Mucosa of gallbladder (tissue), 1 donor: Measurements from ENCODE around the gene PDIA3. TPM values are rescaled to one million over a fixed set of nuclear protein-coding genes. Genes with fewer than 3 reads are reported as not detected.

Experiments
- total RNA-seq: library from RNA; stranded (reverse); gene quantifications from one replicate; pipeline ENCODE4 v1.2.1, GENCODE V29; 2021
- donor health status: DM: no; HTN: no; CAD: no.

PDIA3 gene
- total RNA-seq, 1 donor from 2014 or later, result 520 TPM

Other genes with a start within 250 kb of the PDIA3 start
- 22.5 TPM for gene MAP1A, start 228.8 kb upstream of the PDIA3 start, total RNA-seq
- 104 TPM for gene PPIP5K1, start 156.2 kb upstream of the PDIA3 start, total RNA-seq
- 52.7 TPM for gene CKMT1B, start 152.4 kb upstream of the PDIA3 start, total RNA-seq
- gene STRC, start 127.6 kb upstream of the PDIA3 start, total RNA-seq, result 1.6 TPM
- gene CATSPER2, start 97.6 kb upstream of the PDIA3 start, total RNA-seq, result 8.1 TPM
- 65.4 TPM for gene CKMT1A, start 52.6 kb upstream of the PDIA3 start, total RNA-seq
- 8.5 TPM for gene ELL3, start 30.5 kb downstream of the PDIA3 start, total RNA-seq
- 965 TPM for gene SERF2, start 45.9 kb downstream of the PDIA3 start, total RNA-seq
- 0.23 TPM for gene SERINC4, start 53.8 kb downstream of the PDIA3 start, total RNA-seq
- gene HYPK, start 54.2 kb downstream of the PDIA3 start, total RNA-seq, result 10.8 TPM
- 25.6 TPM for gene MFAP1, start 78.3 kb downstream of the PDIA3 start, total RNA-seq
- 3.0 TPM for gene WDR76, start 80.6 kb downstream of the PDIA3 start, total RNA-seq